HCT116 (cell line): ENCODE results near the gene TBC1D22B.

Source experiments
- POLR2A ChIP-seq: IDR thresholded peaks from 2 replicates; pipeline ENCODE4 v1.7.0; 2011; ENCODE audit warnings: borderline replicate concordance; ENCODE audit not compliant: insufficient read depth, insufficient read length; ENCODE audit errors: extremely low read depth
- SP1 ChIP-seq: IDR thresholded peaks from 2 replicates; pipeline ENCODE4 v1.6.1; 2012; ENCODE audit warnings: low read depth

GRCh38 chr6:37241131-37241530, 16.4 kb upstream of the TBC1D22B start:
- TF ChIP-seq SP1 (no peak), POLR2A (no peak)
